Neuronal stem cell (in vitro differentiated cells): ENCODE measurements around the gene HENMT1.

Experiments
- DNase-seq: peaks from one replicate; pipeline ENCODE4 v3.0.0-alpha.2; 2013; ENCODE audit warnings: low spot score
- H2AFZ ChIP-seq: one replicate; pipeline ENCODE4 v1.6.1; 2013; ENCODE audit warnings: mild to moderate bottlenecking, low read length, inconsistent platforms
- H2AK5ac ChIP-seq: 2 replicates; pipeline ENCODE4 v1.6.1; 2013; ENCODE audit warnings: low read depth, mild to moderate bottlenecking, inconsistent platforms, low read length, moderate library complexity, mixed read lengths
- H2BK120ac ChIP-seq: 2 replicates; pipeline ENCODE4 v1.6.1; 2013; ENCODE audit warnings: low read depth, mild to moderate bottlenecking, inconsistent platforms, low read length, moderate library complexity, mixed read lengths
- H2BK12ac ChIP-seq: one replicate; pipeline ENCODE4 v1.6.1; 2013; ENCODE audit warnings: low read length, inconsistent platforms
- H2BK15ac ChIP-seq: 2 replicates; pipeline ENCODE4 v1.6.1; 2013; ENCODE audit warnings: mild to moderate bottlenecking, low read length, inconsistent platforms, mixed read lengths
- H2BK5ac ChIP-seq: one replicate; pipeline ENCODE4 v1.6.1; 2013; ENCODE audit warnings: inconsistent platforms, mild to moderate bottlenecking, low read length, moderate library complexity
- H3K14ac ChIP-seq: one replicate; pipeline ENCODE4 v1.6.1; 2013; ENCODE audit warnings: low read length, inconsistent platforms
- H3K18ac ChIP-seq: 2 replicates; pipeline ENCODE4 v1.6.1; 2013; ENCODE audit warnings: low read length, inconsistent platforms
- H3K23ac ChIP-seq: 2 replicates; pipeline ENCODE4 v1.6.1; 2013; ENCODE audit warnings: low read depth, mild to moderate bottlenecking, mixed read lengths, low read length, inconsistent platforms; ENCODE audit not compliant: poor library complexity
- H3K27ac ChIP-seq: replicated peaks from 3 replicates; pipeline ENCODE4 v1.5.1; 2013; ENCODE audit warnings: low read length, inconsistent platforms
- H3K27me3 ChIP-seq, 3 experiments: 2 replicates each; pipeline ENCODE4 v1.6.1; 2013; ENCODE audit warnings: low read length in 3 of 3, mild to moderate bottlenecking in 2 of 3, inconsistent platforms in 1 of 3, low read depth in 1 of 3, mixed read lengths in 1 of 3, moderate library complexity in 1 of 3; ENCODE audit not compliant: control insufficient read depth in 3 of 3, insufficient read depth in 3 of 3
- H3K36me3 ChIP-seq, 2 donors: replicated peaks in 1 of 2; 2 replicates each; pipeline ENCODE4 v1.6.1; 2013; ENCODE audit warnings: low read length in 2 of 2; ENCODE audit not compliant: control insufficient read depth in 2 of 2, insufficient read depth in 2 of 2
- H3K4ac ChIP-seq: 2 replicates; pipeline ENCODE4 v1.6.1; 2013; ENCODE audit warnings: inconsistent platforms, mild to moderate bottlenecking, low read length, moderate library complexity
- H3K4me1 ChIP-seq, 2 donors: 1 replicate in 1 of 2; 2 replicates in 1 of 2; pipeline ENCODE4 v1.6.1; 2013; ENCODE audit warnings: low read length in 2 of 2, low read depth in 1 of 2; ENCODE audit not compliant: control insufficient read depth in 2 of 2, insufficient read depth in 1 of 2
- H3K4me2 ChIP-seq: one replicate; pipeline ENCODE4 v1.6.1; 2013; ENCODE audit warnings: mild to moderate bottlenecking, low read length, inconsistent platforms; ENCODE audit not compliant: insufficient read depth, poor library complexity, severe bottlenecking
- H3K4me3 ChIP-seq, 2 donors: 2 replicates each; pipeline ENCODE4 v1.5.1; 2013; ENCODE audit warnings: low read length in 2 of 2, mild to moderate bottlenecking in 2 of 2, inconsistent platforms in 1 of 2, moderate library complexity in 1 of 2
- H3K79me1 ChIP-seq: one replicate; pipeline ENCODE4 v1.6.1; 2013; ENCODE audit warnings: low read depth, mild to moderate bottlenecking, inconsistent platforms, low read length, moderate library complexity
- H3K9ac ChIP-seq: one replicate; pipeline ENCODE4 v1.6.1; 2013; ENCODE audit warnings: mild to moderate bottlenecking, low read depth, low read length, inconsistent platforms; ENCODE audit not compliant: poor library complexity
- H3K9me3 ChIP-seq, 2 donors: replicated peaks in 1 of 2; 2 replicates each; pipeline versions ENCODE3 to v1.6.1; 2013; ENCODE audit warnings: low read length in 2 of 2, mild to moderate bottlenecking in 2 of 2, inconsistent platforms in 1 of 2, low read depth in 1 of 2, mixed read lengths in 1 of 2, moderate library complexity in 1 of 2; ENCODE audit not compliant: control insufficient read depth in 2 of 2, insufficient read depth in 1 of 2
- H4K8ac ChIP-seq: one replicate; pipeline ENCODE4 v1.6.1; 2013; ENCODE audit warnings: low read depth, mild to moderate bottlenecking, inconsistent platforms, low read length, moderate library complexity
- H4K91ac ChIP-seq: one replicate; pipeline ENCODE4 v1.6.1; 2013; ENCODE audit warnings: low read length, low read depth, mild to moderate bottlenecking, inconsistent platforms; ENCODE audit not compliant: poor library complexity
- WGBS, 2 donors: extraction: QIAGEN DNeasy Blood & Tissue Kit; methylation state at CpG; one replicate each; pipeline ENCODE4 v1.1.7; 2013; ENCODE audit warnings: missing lambda C conversion rate in 2 of 2, mixed read lengths in 1 of 2; ENCODE audit not compliant: insufficient read length in 2 of 2, insufficient replicate concordance in 1 of 2; ENCODE audit errors: extremely low coverage in 2 of 2; 5-methylcytosine and 5-hydroxymethylcytosine counted together

The HENMT1 gene

GRCh38 chr1:108600504-108600903, 60.4 kb downstream of the HENMT1 start:
- H3K9ac ChIP-seq: no peak overlapping the region
- H4K8ac ChIP-seq: no peak overlapping the region
- H3K36me3 ChIP-seq: peaks cover 3 to 24% of the 10 kb centered on the region in 2 donors
- no peak overlapping the region for H3K18ac ChIP-seq
- no peaks in the 10 kb centered on the region for H3K9me3 ChIP-seq
- H3K23ac ChIP-seq: no peak overlapping the region
- H3K4me2 ChIP-seq: no peak overlapping the region
- no peak overlapping the region for H3K4me3 ChIP-seq
- H3K79me1 ChIP-seq: peaks cover 1% of the 10 kb centered on the region
- H3K14ac ChIP-seq: no peak overlapping the region
- H2BK120ac ChIP-seq: no peak overlapping the region
- no peak overlapping the region for H2AFZ ChIP-seq
- no peak overlapping the region for H2BK12ac ChIP-seq
- H3K27ac ChIP-seq: no peak overlapping the region
- H3K4me1 ChIP-seq: no peaks in the 10 kb centered on the region
- H3K27me3 ChIP-seq: no peaks in the 10 kb centered on the region
- no peak overlapping the region for H4K91ac ChIP-seq
- H3K4ac ChIP-seq: no peak overlapping the region
- no peak for DNase-seq
- WGBS, 2 donors: no CpG with 5 or more reads among the region's 4 CpGs
- H2BK15ac ChIP-seq: no peak overlapping the region
- no peak overlapping the region for H2BK5ac ChIP-seq
- no peak overlapping the region for H2AK5ac ChIP-seq

GRCh38 chr1:108598340-108598739, 62.6 kb downstream of the HENMT1 start:
- Histone ChIP-seq H3K14ac (no peak overlapping the region), H3K4me3 (no peak overlapping the region), H3K4me1 (no peaks in the 10 kb centered on the region), H3K79me1 (peaks cover 1% of the 10 kb centered on the region), H2BK12ac (no peak overlapping the region), H4K91ac (no peak overlapping the region), H3K23ac (no peak overlapping the region), H3K27me3 (no peaks in the 10 kb centered on the region), H4K8ac (no peak overlapping the region), H2AK5ac (no peak overlapping the region), H3K9ac (no peak overlapping the region), H3K36me3 (peaks cover 2 to 20% of the 10 kb centered on the region in 2 donors), H3K27ac (no peak overlapping the region), H3K4ac (no peak overlapping the region), H2BK15ac (no peak overlapping the region), H2AFZ (no peak overlapping the region), H2BK120ac (no peak overlapping the region), H3K18ac (no peak overlapping the region), H2BK5ac (no peak overlapping the region), H3K9me3 (no peaks in the 10 kb centered on the region), H3K4me2 (no peak overlapping the region)
- WGBS, 2 donors: no CpG with 5 or more reads among the region's 1 CpG
- DNase-seq: no peak
